SK-N-SH treated with all-trans-retinoic acid at 6 μM for 48 hours (cell line): ENCODE measurements around the gene EFNA4.

Experiments
- CREB5 ChIP-seq: fragments of 250-450 bp; sonication (Bioruptor Pico); IDR thresholded peaks from 2 replicates; pipeline ENCODE4 v1.5.1; 2020; ENCODE audit warnings: low read depth, mild to moderate bottlenecking, moderate library complexity
- ESRRG ChIP-seq: fragments of 250-450 bp; sonication (Bioruptor Pico); IDR thresholded peaks from 2 replicates; pipeline ENCODE4 v1.6.1; 2021; ENCODE audit warnings: mild to moderate bottlenecking
- OSR1 ChIP-seq: fragments of 250-450 bp; sonication (Bioruptor Pico); IDR thresholded peaks from 2 replicates; pipeline ENCODE4 v1.8.0; 2022; ENCODE audit warnings: moderate library complexity, mild to moderate bottlenecking, inconsistent platforms
- PATZ1 ChIP-seq: fragments of 250-450 bp; sonication (Bioruptor Pico); IDR thresholded peaks from 2 replicates; pipeline ENCODE4 v1.8.0; 2020; ENCODE audit warnings: mild to moderate bottlenecking, moderate library complexity, borderline replicate concordance
- SNAI2 ChIP-seq: fragments of 250-450 bp; sonication (Bioruptor Pico); IDR thresholded peaks from 2 replicates; pipeline ENCODE4 v1.5.0; 2020; ENCODE audit warnings: mild to moderate bottlenecking, moderate library complexity
- TSHZ2 ChIP-seq: fragments of 250-450 bp; sonication (Bioruptor Pico); IDR thresholded peaks from 2 replicates; pipeline ENCODE4 v1.5.0; 2020; ENCODE audit warnings: mild to moderate bottlenecking, moderate library complexity
- ZFP3 ChIP-seq: fragments of 250-450 bp; sonication (Bioruptor Pico); IDR thresholded peaks from 2 replicates; pipeline ENCODE4 v1.5.0; 2020; ENCODE audit warnings: mild to moderate bottlenecking, moderate library complexity
- ZNF8 ChIP-seq: fragments of 450-650 bp; formaldehyde crosslinking; IDR thresholded peaks from 2 replicates; pipeline ENCODE4 v1.5.0; 2020; ENCODE audit warnings: mild to moderate bottlenecking, moderate library complexity

GRCh38 chr1:155113450-155113980 lies 50.0 kb downstream of the EFNA4 start:
- no peak for TF ChIP-seq TSHZ2 (CRISPR knock-in tag)
- TF ChIP-seq ZFP3, result no peak
- no peak for TF ChIP-seq CREB5 (CRISPR knock-in tag)
- no peak for TF ChIP-seq ESRRG (CRISPR knock-in tag)
- TF ChIP-seq ZNF8 (CRISPR knock-in tag), result no peak
- no peak for TF ChIP-seq SNAI2
- TF ChIP-seq PATZ1 (CRISPR knock-in tag), result no peak
- TF ChIP-seq OSR1 (CRISPR knock-in tag), result no peak
